Measurements from ENCODE around the gene PPP4R3A.
A peak's percentile ranks its signal among the peaks of the same experiment; 100 is the strongest.

The PPP4R3A gene

GRCh38 chr14:91424813-91425530 is 85.1 kb downstream of the PPP4R3A start:
- Mint-ChIP-seq H3K9me3 (no peaks in the 10 kb centered on the region), H3K4me3 (no peak overlapping the region), H3K27ac (no peak overlapping the region)

GRCh38 chr14:91420686-91421085 is 89.4 kb downstream of the PPP4R3A start:
- no peak overlapping the region for H3K4me3 Mint-ChIP-seq
- H3K36me3 Mint-ChIP-seq, result peaks cover 1% of the 10 kb centered on the region
- H3K9me3 Mint-ChIP-seq, result no peaks in the 10 kb centered on the region
- H3K4me1 Mint-ChIP-seq, result peaks cover 19% of the 10 kb centered on the region
- H3K27me3 Mint-ChIP-seq, result no peaks in the 10 kb centered on the region
- H3K27ac Mint-ChIP-seq, result no peak overlapping the region

More at GRCh38 chr14:91424813-91425530, 85.1 kb downstream of the PPP4R3A start:
- no peaks in the 10 kb centered on the region for H3K27me3 Mint-ChIP-seq
- peaks cover 25% of the 10 kb centered on the region for H3K4me1 Mint-ChIP-seq
- H3K36me3 Mint-ChIP-seq, result no peaks in the 10 kb centered on the region

GRCh38 chr14:91419451-91419850 is 90.7 kb downstream of the PPP4R3A start:
- Mint-ChIP-seq H3K27me3 (no peaks in the 10 kb centered on the region), H3K27ac (peak overlapping the region; percentile 95), H3K36me3 (peaks cover 5% of the 10 kb centered on the region), H3K9me3 (no peaks in the 10 kb centered on the region), H3K4me3 (peak overlapping the region; percentile 82), H3K4me1 (peaks cover 25% of the 10 kb centered on the region)

GRCh38 chr14:91419044-91419397 is 91.1 kb downstream of the PPP4R3A start:
- Mint-ChIP-seq H3K4me3 (peak overlapping the region; percentile 82), H3K27me3 (no peaks in the 10 kb centered on the region), H3K9me3 (no peaks in the 10 kb centered on the region), H3K4me1 (peaks cover 28% of the 10 kb centered on the region), H3K36me3 (peaks cover 6% of the 10 kb centered on the region), H3K27ac (peak overlapping the region; percentile 95)

GRCh38 chr14:91418387-91419043 is 91.6 kb downstream of the PPP4R3A start:
- Mint-ChIP-seq H3K4me1 (peaks cover 33% of the 10 kb centered on the region), H3K9me3 (no peaks in the 10 kb centered on the region), H3K4me3 (peak overlapping the region; percentile 82), H3K27ac (peak overlapping the region; percentile 95), H3K36me3 (peaks cover 9% of the 10 kb centered on the region), H3K27me3 (no peaks in the 10 kb centered on the region)

GRCh38 chr14:91417983-91418386 is 92.1 kb downstream of the PPP4R3A start:
- no peak overlapping the region for H3K27ac Mint-ChIP-seq
- H3K27me3 Mint-ChIP-seq, result no peaks in the 10 kb centered on the region
- peak overlapping the region; percentile 82 for H3K4me3 Mint-ChIP-seq
- H3K9me3 Mint-ChIP-seq, result no peaks in the 10 kb centered on the region
- H3K4me1 Mint-ChIP-seq, result peaks cover 39% of the 10 kb centered on the region
- H3K36me3 Mint-ChIP-seq, result peaks cover 11% of the 10 kb centered on the region

- Mint-ChIP-seq H3K36me3 (peaks cover 13% of the 10 kb centered on the region), H3K27ac (peak within 1 kb of the TSS; percentile 99), H3K4me1 (peaks cover 45% of the 10 kb centered on the region), H3K4me3 (peak within 1 kb of the TSS; percentile 97), H3K9me3 (no peaks in the 10 kb centered on the region), H3K27me3 (no peaks in the 10 kb centered on the region)
These were observed 92.8 kb downstream of the PPP4R3A start, which contains the start of gene CCDC88C for GRCh38 chr14:91417120-91417982. Gene CCDC88C (minus strand): TSS chr14:91417820. CDS start chr14:91417690, 130 bp downstream.

GRCh38 chr14:91416744-91417119 is 93.4 kb downstream of the PPP4R3A start:
- Mint-ChIP-seq H3K4me3 (peak overlapping the region; percentile 97), H3K4me1 (peaks cover 47% of the 10 kb centered on the region)

GRCh38 chr14:91415794-91416743 is 94.0 kb downstream of the PPP4R3A start:
- Mint-ChIP-seq H3K9me3 (no peaks in the 10 kb centered on the region), H3K27ac (peak overlapping the region; percentile 99), H3K4me3 (peak overlapping the region; percentile 97), H3K27me3 (no peaks in the 10 kb centered on the region), H3K36me3 (peaks cover 13% of the 10 kb centered on the region), H3K4me1 (peaks cover 54% of the 10 kb centered on the region)

More at GRCh38 chr14:91416744-91417119, 93.4 kb downstream of the PPP4R3A start:
- Mint-ChIP-seq H3K27ac (peak overlapping the region; percentile 99), H3K36me3 (peaks cover 13% of the 10 kb centered on the region), H3K27me3 (no peaks in the 10 kb centered on the region), H3K9me3 (no peaks in the 10 kb centered on the region)

GRCh38 chr14:91414475-91414833 is 95.7 kb downstream of the PPP4R3A start:
- Mint-ChIP-seq H3K4me3 (peak overlapping the region; percentile 97), H3K4me1 (peaks cover 68% of the 10 kb centered on the region), H3K36me3 (peaks cover 17% of the 10 kb centered on the region), H3K27ac (peak overlapping the region; percentile 99), H3K9me3 (no peaks in the 10 kb centered on the region), H3K27me3 (no peaks in the 10 kb centered on the region)

GRCh38 chr14:91413547-91414474 is 96.3 kb downstream of the PPP4R3A start:
- peaks cover 67% of the 10 kb centered on the region for H3K4me1 Mint-ChIP-seq
- no peaks in the 10 kb centered on the region for H3K27me3 Mint-ChIP-seq
- H3K4me3 Mint-ChIP-seq, result peak overlapping the region; percentile 97
- H3K36me3 Mint-ChIP-seq, result peaks cover 19% of the 10 kb centered on the region
- no peaks in the 10 kb centered on the region for H3K9me3 Mint-ChIP-seq
- peak overlapping the region; percentile 99 for H3K27ac Mint-ChIP-seq

GRCh38 chr14:91412939-91413338 is 97.2 kb downstream of the PPP4R3A start:
- Mint-ChIP-seq H3K4me3 (peak overlapping the region; percentile 97), H3K27ac (peak overlapping the region; percentile 99), H3K27me3 (no peaks in the 10 kb centered on the region), H3K36me3 (peaks cover 19% of the 10 kb centered on the region), H3K9me3 (no peaks in the 10 kb centered on the region), H3K4me1 (peaks cover 73% of the 10 kb centered on the region)

- peak overlapping the region; percentile 82 for H3K4me3 Mint-ChIP-seq
- no peaks in the 10 kb centered on the region for H3K27me3 Mint-ChIP-seq
- peaks cover 21% of the 10 kb centered on the region for H3K36me3 Mint-ChIP-seq
- peak overlapping the region; percentile 97 for H3K27ac Mint-ChIP-seq
- H3K9me3 Mint-ChIP-seq, result no peaks in the 10 kb centered on the region
- peaks cover 93% of the 10 kb centered on the region for H3K4me1 Mint-ChIP-seq
These were observed 99.2 kb downstream of the PPP4R3A start for GRCh38 chr14:91410771-91411536.
